Brain microvascular endothelial cell (primary cell): ENCODE data around the gene SRA1.
"Not testable (repeated sequence)": the region's sequence is repeated elsewhere in the genome, so short reads cannot be mapped to it uniquely, and the experiment has no call there.

ENCODE experiments used
- DNase-seq: peaks from one replicate; pipeline ENCODE4 v3.0.0-alpha.2; 2020
- H3K27ac ChIP-seq: fragments of 250-450 bp; sonication (Bioruptor Pico); 2 replicates; pipeline ENCODE4 v1.5.1; 2020; ENCODE audit warnings: mild to moderate bottlenecking, moderate library complexity
- H3K27me3 ChIP-seq: fragments of 250-450 bp; sonication (Bioruptor Pico); replicated peaks from 2 replicates; pipeline ENCODE4 v1.5.1; 2020; ENCODE audit warnings: mild to moderate bottlenecking
- H3K36me3 ChIP-seq: fragments of 250-450 bp; sonication (Bioruptor Pico); replicated peaks from 2 replicates; pipeline ENCODE4 v1.5.1; 2020; ENCODE audit warnings: mild to moderate bottlenecking
- H3K4me3 ChIP-seq: 2 replicates; pipeline ENCODE4 v1.5.1; 2011; ENCODE audit warnings: low read depth, mild to moderate bottlenecking, control low read depth, low read length, moderate library complexity
- CTCF ChIP-seq: IDR thresholded peaks from 2 replicates; pipeline ENCODE4 v1.5.1; 2011; ENCODE audit warnings: low read depth, mild to moderate bottlenecking, moderate library complexity, low read length, control low read depth, inconsistent platforms; ENCODE audit errors: missing control alignments
- in situ Hi-C: cut with HindIII; loops from 2 replicates; pipeline ENCODE4 v1.10.0; 2017; ENCODE audit warnings: low sequenced_read_pairs, low pct_ligation_motif_present

Gene SRA1

GRCh38 chr5:140591747-140592372 is 34.6 kb upstream of the SRA1 start:
- Histone ChIP-seq H3K27ac (no peak overlapping the region), H3K4me3 (no peak overlapping the region), H3K36me3 (no peaks in the 10 kb centered on the region), H3K27me3 (no peaks in the 10 kb centered on the region)
- DNase-seq, result peak; percentile 60
- in situ Hi-C loops, result no loop called here
- no peak for TF ChIP-seq CTCF

- no peak for TF ChIP-seq CTCF
- no peak overlapping the region for H3K27ac ChIP-seq
- H3K36me3 ChIP-seq, result no peaks in the 10 kb centered on the region
- in situ Hi-C loops, result no loop called here
- H3K4me3 ChIP-seq, result no peak overlapping the region
- DNase-seq, result no peak
- no peaks in the 10 kb centered on the region for H3K27me3 ChIP-seq
Measured at GRCh38 chr5:140590861-140591260, 33.6 kb upstream of the SRA1 start.

- Histone ChIP-seq H3K27me3 (no peaks in the 10 kb centered on the region), H3K36me3 (no peaks in the 10 kb centered on the region), H3K27ac (no peak overlapping the region), H3K4me3 (no peak overlapping the region)
- no peak for DNase-seq
- no peak for TF ChIP-seq CTCF
- in situ Hi-C loops, result no loop called here
Measured at GRCh38 chr5:140588311-140589070, 31.2 kb upstream of the SRA1 start.

- no peak for TF ChIP-seq CTCF
- Histone ChIP-seq H3K27ac (no peak overlapping the region), H3K4me3 (no peak overlapping the region), H3K36me3 (no peaks in the 10 kb centered on the region), H3K27me3 (no peaks in the 10 kb centered on the region)
- DNase-seq, result no peak
- in situ Hi-C loops, result no loop called here
Measured at GRCh38 chr5:140587495-140587894, 30.2 kb upstream of the SRA1 start.

GRCh38 chr5:140579188-140579747 is 22.0 kb upstream of the SRA1 start:
- H3K4me3 ChIP-seq, DNase-seq, in situ Hi-C loops, H3K27me3 ChIP-seq, H3K27ac ChIP-seq, H3K36me3 ChIP-seq: not testable (repeated sequence)
- peak; percentile 10 for TF ChIP-seq CTCF
